ENCODE results near the gene MPPED2. TPM values are rescaled to one million over a fixed set of nuclear protein-coding genes. Genes with fewer than 3 reads are reported as not detected.

MPPED2 gene
- total RNA-seq, 5 donors from 2014 or later (not counting 1 experiment from before 2014, with no cell fraction given) = 0.58 to 8.1 (median 0.99) TPM

GRCh38 chr11:30368394-30368793 lies 217.8 kb downstream of the MPPED2 start:
- Mint-ChIP-seq H3K36me3 (no peaks in the 10 kb centered on the region), H3K27ac (no peak overlapping the region), H3K4me1 (no peaks in the 10 kb centered on the region), H3K4me3 (no peak overlapping the region), H3K27me3 (peaks cover 6 to 9% of the 10 kb centered on the region in 2 donors), H3K9me3 (no peaks in the 10 kb centered on the region)
- 72% methylated on average over 2 of the region's 4 CpGs for WGBS (ENCODE audit: insufficient coverage)
- no peaks in the 10 kb centered on the region for H3K36me3 ChIP-seq (ENCODE audit: control insufficient read depth in 2 of 2, extremely low read depth in 1 of 2, insufficient read depth in 1 of 2, low read length in 1 of 2)
- H3K4me3 ChIP-seq (ENCODE audit: control insufficient read depth in 1 of 2, extremely low read depth in 1 of 2, low read length in 1 of 2) = no peak overlapping the region
- no peak overlapping the region for H3K27ac ChIP-seq (ENCODE audit: low read length)
- ChIA-PET CTCF (no interaction called here), POLR2A (no interaction called here)
- no peaks in the 10 kb centered on the region for H3K4me1 ChIP-seq (ENCODE audit: control insufficient read depth in 1 of 2, extremely low read depth in 1 of 2, insufficient read depth in 2 of 2, low read length in 2 of 2)
- H3K9me3 ChIP-seq = no peaks in the 10 kb centered on the region
- DNase-seq (no peak), ATAC-seq (replicated peaks in 1 of 4) (no peak)
- no peaks in the 10 kb centered on the region for H3K27me3 ChIP-seq (replicated peaks in 1 of 2; ENCODE audit: control insufficient read depth in 2 of 2, extremely low read depth in 1 of 2, insufficient read depth in 2 of 2, low read length in 1 of 2)

- Mint-ChIP-seq H3K4me3 (no peak overlapping the region), H3K36me3 (no peaks in the 10 kb centered on the region), H3K27me3 (peaks cover 2 to 6% of the 10 kb centered on the region in 2 donors), H3K9me3 (no peaks in the 10 kb centered on the region), H3K27ac (no peak overlapping the region), H3K4me1 (no peaks in the 10 kb centered on the region)
- Histone ChIP-seq H3K27ac (ENCODE audit: low read length) (no peak overlapping the region), H3K27me3 (replicated peaks in 1 of 2; ENCODE audit: control insufficient read depth in 2 of 2, extremely low read depth in 1 of 2, insufficient read depth in 2 of 2, low read length in 1 of 2) (no peaks in the 10 kb centered on the region), H3K4me1 (ENCODE audit: control insufficient read depth in 1 of 2, extremely low read depth in 1 of 2, insufficient read depth in 2 of 2, low read length in 2 of 2) (no peaks in the 10 kb centered on the region), H3K4me3 (ENCODE audit: control insufficient read depth in 1 of 2, extremely low read depth in 1 of 2, low read length in 1 of 2) (no peak overlapping the region), H3K9me3 (no peaks in the 10 kb centered on the region), H3K36me3 (ENCODE audit: control insufficient read depth in 2 of 2, extremely low read depth in 1 of 2, insufficient read depth in 1 of 2, low read length in 1 of 2) (no peaks in the 10 kb centered on the region)
- DNase-seq (no peak), ATAC-seq (replicated peaks in 1 of 4) (no peak)
- WGBS (ENCODE audit: insufficient coverage) = 86% methylated on average over 3 of the region's 3 CpGs
- POLR2A ChIA-PET = no interaction called here
- CTCF ChIA-PET = no interaction called here
Measured at GRCh38 chr11:30365793-30366517, 220.2 kb downstream of the MPPED2 start.

- no peaks in the 10 kb centered on the region for H3K9me3 Mint-ChIP-seq
- no peaks in the 10 kb centered on the region for H3K36me3 Mint-ChIP-seq
- Histone ChIP-seq H3K36me3 (ENCODE audit: control insufficient read depth in 2 of 2, extremely low read depth in 1 of 2, insufficient read depth in 1 of 2, low read length in 1 of 2) (no peaks in the 10 kb centered on the region), H3K27ac (ENCODE audit: low read length) (no peak overlapping the region), H3K9me3 (no peaks in the 10 kb centered on the region), H3K27me3 (replicated peaks in 1 of 2; ENCODE audit: control insufficient read depth in 2 of 2, extremely low read depth in 1 of 2, insufficient read depth in 2 of 2, low read length in 1 of 2) (no peaks in the 10 kb centered on the region), H3K4me3 (ENCODE audit: control insufficient read depth in 1 of 2, extremely low read depth in 1 of 2, low read length in 1 of 2) (no peak overlapping the region), H3K4me1 (ENCODE audit: control insufficient read depth in 1 of 2, extremely low read depth in 1 of 2, insufficient read depth in 2 of 2, low read length in 2 of 2) (no peaks in the 10 kb centered on the region)
- no peaks in the 10 kb centered on the region for H3K4me1 Mint-ChIP-seq
- H3K27ac Mint-ChIP-seq = no peak overlapping the region
- WGBS (ENCODE audit: insufficient coverage) = no CpG with 5 or more reads among the region's 9 CpGs
- peaks cover 2 to 6% of the 10 kb centered on the region in 2 donors for H3K27me3 Mint-ChIP-seq
- POLR2A ChIA-PET = interaction anchor here in 1 of 2 donors (0.6 kb wide), 1 partner anchor 8 kb away, joined by 3 read pairs; no protein-coding TSS in a partner anchor
- DNase-seq (no peak), ATAC-seq (replicated peaks in 1 of 4) (no peak)
- H3K4me3 Mint-ChIP-seq = no peak overlapping the region
- CTCF ChIA-PET = no interaction called here
Measured at GRCh38 chr11:30364837-30365482, 221.2 kb downstream of the MPPED2 start.

- Histone ChIP-seq H3K36me3 (ENCODE audit: control insufficient read depth in 2 of 2, extremely low read depth in 1 of 2, insufficient read depth in 1 of 2, low read length in 1 of 2) (no peaks in the 10 kb centered on the region), H3K4me1 (ENCODE audit: control insufficient read depth in 1 of 2, extremely low read depth in 1 of 2, insufficient read depth in 2 of 2, low read length in 2 of 2) (no peaks in the 10 kb centered on the region), H3K27ac (ENCODE audit: low read length) (no peak overlapping the region), H3K9me3 (no peaks in the 10 kb centered on the region), H3K4me3 (ENCODE audit: control insufficient read depth in 1 of 2, extremely low read depth in 1 of 2, low read length in 1 of 2) (no peak overlapping the region), H3K27me3 (replicated peaks in 1 of 2; ENCODE audit: control insufficient read depth in 2 of 2, extremely low read depth in 1 of 2, insufficient read depth in 2 of 2, low read length in 1 of 2) (no peaks in the 10 kb centered on the region)
- DNase-seq (no peak), ATAC-seq (replicated peaks in 1 of 4) (no peak)
- WGBS (ENCODE audit: insufficient coverage) = 76% methylated on average over 2 of the region's 7 CpGs
- H3K27ac Mint-ChIP-seq = no peak overlapping the region
- H3K4me3 Mint-ChIP-seq = no peak overlapping the region
- H3K9me3 Mint-ChIP-seq = no peaks in the 10 kb centered on the region
- H3K27me3 Mint-ChIP-seq = peaks cover 1 to 2% of the 10 kb centered on the region in 2 donors
- CTCF ChIA-PET = no interaction called here
- no peaks in the 10 kb centered on the region for H3K4me1 Mint-ChIP-seq
- no peaks in the 10 kb centered on the region for H3K36me3 Mint-ChIP-seq
- POLR2A ChIA-PET = interaction anchor here in 1 of 2 donors (0.6 kb wide), 1 partner anchor 9 kb away, joined by 3 read pairs; no protein-coding TSS in a partner anchor
Measured at GRCh38 chr11:30364139-30364836, 221.9 kb downstream of the MPPED2 start.

- no peaks in the 10 kb centered on the region for H3K36me3 ChIP-seq (ENCODE audit: control insufficient read depth in 2 of 2, extremely low read depth in 1 of 2, insufficient read depth in 1 of 2, low read length in 1 of 2)
- Mint-ChIP-seq H3K4me3 (no peak overlapping the region), H3K27ac (no peak overlapping the region), H3K4me1 (no peaks in the 10 kb centered on the region), H3K36me3 (no peaks in the 10 kb centered on the region), H3K27me3 (peaks cover 3 to 8% of the 10 kb centered on the region in 2 donors), H3K9me3 (no peaks in the 10 kb centered on the region)
- no peak for DNase-seq
- no peak overlapping the region for H3K4me3 ChIP-seq (ENCODE audit: control insufficient read depth in 1 of 2, extremely low read depth in 1 of 2, low read length in 1 of 2)
- no peak overlapping the region for H3K27ac ChIP-seq (ENCODE audit: low read length)
- ChIA-PET CTCF (no interaction called here), POLR2A (no interaction called here)
- no peaks in the 10 kb centered on the region for H3K27me3 ChIP-seq (replicated peaks in 1 of 2; ENCODE audit: control insufficient read depth in 2 of 2, extremely low read depth in 1 of 2, insufficient read depth in 2 of 2, low read length in 1 of 2)
- H3K9me3 ChIP-seq = no peaks in the 10 kb centered on the region
- no peaks in the 10 kb centered on the region for H3K4me1 ChIP-seq (ENCODE audit: control insufficient read depth in 1 of 2, extremely low read depth in 1 of 2, insufficient read depth in 2 of 2, low read length in 2 of 2)
- ATAC-seq (replicated peaks in 1 of 4) = no peak
Measured at GRCh38 chr11:30360741-30361140, 225.4 kb downstream of the MPPED2 start.

All from T-cell (primary cell).